Endodermal cell (in vitro differentiated cells): ENCODE data around the gene BRAP. TPM values are rescaled to one million over a fixed set of nuclear protein-coding genes. Genes with fewer than 3 reads are reported as not detected.
"Not testable (repeated sequence)": the region's sequence is repeated elsewhere in the genome, so short reads cannot be mapped to it uniquely, and the experiment has no call there.

Experiments used
- DNase-seq: peaks from one replicate; pipeline ENCODE4 v3.0.0-alpha.2; 2017
- H3K27ac ChIP-seq: 2 replicates; pipeline ENCODE4 v1.5.1; 2013; ENCODE audit warnings: mild to moderate bottlenecking, low read depth, low read length, moderate library complexity
- H3K27me3 ChIP-seq: 2 replicates; pipeline ENCODE4 v1.6.1; 2013; ENCODE audit warnings: mild to moderate bottlenecking, low read length, moderate library complexity; ENCODE audit not compliant: insufficient read depth, control insufficient read depth, poor library complexity, severe bottlenecking
- H3K36me3 ChIP-seq: 2 replicates; pipeline ENCODE4 v1.7.0; 2013; ENCODE audit warnings: mild to moderate bottlenecking, low read length, moderate library complexity; ENCODE audit not compliant: control insufficient read depth, insufficient read depth
- H3K4me1 ChIP-seq: one replicate; pipeline ENCODE4 v1.7.0; 2013; ENCODE audit warnings: low read length; ENCODE audit not compliant: control insufficient read depth, insufficient read depth
- H3K4me3 ChIP-seq: 2 replicates; pipeline ENCODE4 v1.5.1; 2013; ENCODE audit warnings: mild to moderate bottlenecking, low read length, moderate library complexity
- H3K9ac ChIP-seq: 2 replicates; pipeline ENCODE4 v1.6.1; 2013; ENCODE audit warnings: mild to moderate bottlenecking, low read length, moderate library complexity; ENCODE audit not compliant: poor library complexity, severe bottlenecking; ENCODE audit errors: extremely low read depth
- H3K9me3 ChIP-seq: 2 replicates; pipeline ENCODE4 v1.6.1; 2013; ENCODE audit warnings: mild to moderate bottlenecking, low read length, moderate library complexity; ENCODE audit not compliant: control insufficient read depth
- H3K27ac Mint-ChIP-seq: 2 replicates; pipeline ENCODE4 v1.8.0; 2020; ENCODE audit warnings: mixed read lengths
- H3K27me3 Mint-ChIP-seq: 2 replicates; pipeline ENCODE4 v1.8.0; 2021; ENCODE audit warnings: mild to moderate bottlenecking, mixed read lengths; ENCODE audit not compliant: insufficient read depth
- H3K36me3 Mint-ChIP-seq: 2 replicates; pipeline ENCODE4 v1.8.0; 2020; ENCODE audit warnings: low read depth, mixed read lengths
- H3K4me1 Mint-ChIP-seq: 2 replicates; pipeline ENCODE4 v1.8.0; 2020; ENCODE audit warnings: mixed read lengths
- H3K4me3 Mint-ChIP-seq: 2 replicates; pipeline ENCODE4 v1.8.0; 2020; ENCODE audit warnings: mild to moderate bottlenecking, moderate library complexity, mixed read lengths
- H3K9me3 Mint-ChIP-seq: 2 replicates; pipeline ENCODE4 v1.8.0; 2020; ENCODE audit warnings: mild to moderate bottlenecking, mixed read lengths
- CTCF ChIP-seq: fragments of 200-600 bp; sonication (generic); conservative IDR thresholded peaks from 2 replicates; pipeline ENCODE4 v1.5.0; 2021; ENCODE audit warnings: antibody characterized with exemption, mild to moderate bottlenecking
- WGBS, 2 experiments: methylation state at CpG; one replicate each; pipeline versions ENCODE4 v1.1.5 to v1.1.7; 2013; ENCODE audit warnings: missing lambda C conversion rate in 2 of 2, mixed read lengths in 1 of 2; ENCODE audit not compliant: insufficient coverage in 1 of 2, insufficient read length in 1 of 2; 5-methylcytosine and 5-hydroxymethylcytosine counted together
- total RNA-seq, 2 donors: library from RNA; stranded (reverse); fragmentation: NEBNext Ultra II Directional in 1 of 2; extraction: Animal tissue kit (Norgen Biotek cat#: 25700) in 1 of 2; gene quantifications; 2 replicates in 1 of 2; 3 replicates in 1 of 2; pipeline ENCODE4 v1.2.1, GENCODE V29; 2021

Gene BRAP
- total RNA-seq, 2 donors from 2014 or later: 23.6 to 24.5 TPM

GRCh38 chr12:111732786-111733185 lies 47.0 kb upstream of the BRAP start:
- no peaks in the 10 kb centered on the region for H3K9me3 ChIP-seq
- H3K4me1 ChIP-seq: no peaks in the 10 kb centered on the region
- H3K4me1 Mint-ChIP-seq: no peaks in the 10 kb centered on the region
- H3K9ac ChIP-seq: no peak overlapping the region
- H3K4me3 Mint-ChIP-seq: no peak overlapping the region
- no peak for TF ChIP-seq CTCF
- no peak overlapping the region for H3K27ac ChIP-seq
- DNase-seq: no peak
- peaks cover 58% of the 10 kb centered on the region for H3K36me3 Mint-ChIP-seq
- 93% methylated on average over 4 of the region's 4 CpGs for WGBS, 2 experiments
- no peaks in the 10 kb centered on the region for H3K9me3 Mint-ChIP-seq
- H3K27ac Mint-ChIP-seq: no peak overlapping the region
- peaks cover 22% of the 10 kb centered on the region for H3K36me3 ChIP-seq
- H3K27me3 ChIP-seq: no peaks in the 10 kb centered on the region
- H3K4me3 ChIP-seq: no peak overlapping the region
- H3K27me3 Mint-ChIP-seq: no peaks in the 10 kb centered on the region

- DNase-seq: no peak
- Mint-ChIP-seq H3K4me1 (no peaks in the 10 kb centered on the region), H3K27ac (peak overlapping the region; percentile 65), H3K36me3 (peaks cover 60% of the 10 kb centered on the region), H3K9me3 (peaks cover 2% of the 10 kb centered on the region), H3K4me3 (no peak overlapping the region), H3K27me3 (no peaks in the 10 kb centered on the region)
- Histone ChIP-seq H3K9me3 (no peaks in the 10 kb centered on the region), H3K36me3 (peaks cover 19% of the 10 kb centered on the region), H3K4me1 (no peaks in the 10 kb centered on the region), H3K4me3 (no peak overlapping the region), H3K27me3 (no peaks in the 10 kb centered on the region), H3K9ac (no peak overlapping the region), H3K27ac (no peak overlapping the region)
- no peak for TF ChIP-seq CTCF
- 92 to 94% methylated on average over 2 to 9 of the region's 9 CpGs for WGBS, 2 experiments
Observed at GRCh38 chr12:111730420-111730819, 44.7 kb upstream of the BRAP start.

- no peak overlapping the region for H3K27ac ChIP-seq
- Mint-ChIP-seq H3K4me3 (no peak overlapping the region), H3K36me3 (peaks cover 65% of the 10 kb centered on the region), H3K9me3 (peaks cover 18% of the 10 kb centered on the region), H3K27me3 (no peaks in the 10 kb centered on the region), H3K27ac (no peak overlapping the region), H3K4me1 (no peaks in the 10 kb centered on the region)
- no peak for DNase-seq
- no peaks in the 10 kb centered on the region for H3K27me3 ChIP-seq
- H3K36me3 ChIP-seq: peaks cover 22% of the 10 kb centered on the region
- H3K4me1 ChIP-seq: no peaks in the 10 kb centered on the region
- TF ChIP-seq CTCF: no peak
- H3K4me3 ChIP-seq: no peak overlapping the region
- WGBS, 2 experiments: 86 to 96% methylated on average over 1 to 2 of the region's 2 CpGs
- peaks cover 9% of the 10 kb centered on the region for H3K9me3 ChIP-seq
- no peak overlapping the region for H3K9ac ChIP-seq
Observed at GRCh38 chr12:111728795-111729194, 43.0 kb upstream of the BRAP start.

GRCh38 chr12:111723646-111724360 lies 38.0 kb upstream of the BRAP start:
- H3K4me1 ChIP-seq, DNase-seq, H3K27me3 ChIP-seq, H3K27ac ChIP-seq, H3K4me3 Mint-ChIP-seq, H3K4me1 Mint-ChIP-seq, H3K27me3 Mint-ChIP-seq, H3K9ac ChIP-seq, H3K4me3 ChIP-seq, H3K27ac Mint-ChIP-seq: not testable (repeated sequence)
- WGBS, 2 experiments: 96 to 97% methylated on average over 8 to 31 of the region's 46 CpGs
- H3K9me3 Mint-ChIP-seq: peaks cover 28% of the 10 kb centered on the region
- peaks cover 76% of the 10 kb centered on the region for H3K36me3 Mint-ChIP-seq
- Histone ChIP-seq H3K36me3 (peaks cover 42% of the 10 kb centered on the region), H3K9me3 (peaks cover 17% of the 10 kb centered on the region)
